Smooth muscle cell of the brain vasculature (primary cell): ENCODE measurements around the gene YIPF3.
"Not testable (repeated sequence)": the region's sequence is repeated elsewhere in the genome, so short reads cannot be mapped to it uniquely, and the experiment has no call there.

Experiments
- DNase-seq: peaks from one replicate; pipeline ENCODE4 v3.0.0-alpha.2; 2012; ENCODE audit warnings: low read depth, low spot score

The YIPF3 gene

DNA sequence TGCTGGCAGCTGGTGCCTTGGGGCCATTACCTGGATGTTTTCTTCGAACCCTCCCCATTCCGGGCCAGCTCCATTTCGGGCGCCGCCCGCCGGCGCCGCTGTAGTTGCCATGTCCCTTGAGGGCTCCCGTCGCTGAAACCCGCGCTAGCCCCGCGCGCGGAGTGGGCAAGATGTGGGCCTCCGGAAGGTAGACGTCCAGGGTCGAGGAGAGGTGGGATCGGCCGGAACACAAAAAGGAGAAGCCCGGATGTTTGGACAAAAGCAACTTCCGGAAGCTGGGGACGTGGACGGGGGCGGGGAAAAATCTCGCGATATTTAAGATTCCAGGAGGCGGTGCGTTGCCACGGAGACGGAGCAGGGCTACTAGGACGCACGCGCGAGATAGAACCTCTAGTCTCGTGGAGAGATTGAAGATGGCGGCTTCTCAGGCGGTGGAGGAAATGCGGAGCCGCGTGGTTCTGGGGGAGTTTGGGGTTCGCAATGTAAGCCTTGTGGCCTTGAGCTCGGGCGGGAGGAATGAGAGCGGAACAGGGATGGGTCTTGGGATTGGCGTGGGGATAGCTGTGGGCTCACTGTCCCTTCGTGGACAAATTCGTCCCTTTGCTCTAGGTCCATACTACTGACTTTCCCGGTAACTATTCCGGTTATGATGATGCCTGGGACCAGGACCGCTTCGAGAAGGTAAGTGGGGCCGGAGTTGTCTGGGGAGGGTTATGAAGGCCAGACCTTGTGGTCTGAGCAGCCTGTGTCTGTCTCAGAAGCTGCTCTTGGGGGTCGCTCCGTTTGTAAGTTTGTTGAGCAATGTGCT lies at the start of gene YIPF3, which contains the start of gene POLR1C:
Gene YIPF3, minus strand, starts transcription at position 230 of the 808 bp plus-strand sequence. Its CDS starts 119 bp downstream, at position 111.
Gene POLR1C, plus strand, starts transcription at position 393 of the 808 bp plus-strand sequence. Its CDS starts 21 bp downstream, at position 414.
- DNase-seq = peak; percentile 96

DNA sequence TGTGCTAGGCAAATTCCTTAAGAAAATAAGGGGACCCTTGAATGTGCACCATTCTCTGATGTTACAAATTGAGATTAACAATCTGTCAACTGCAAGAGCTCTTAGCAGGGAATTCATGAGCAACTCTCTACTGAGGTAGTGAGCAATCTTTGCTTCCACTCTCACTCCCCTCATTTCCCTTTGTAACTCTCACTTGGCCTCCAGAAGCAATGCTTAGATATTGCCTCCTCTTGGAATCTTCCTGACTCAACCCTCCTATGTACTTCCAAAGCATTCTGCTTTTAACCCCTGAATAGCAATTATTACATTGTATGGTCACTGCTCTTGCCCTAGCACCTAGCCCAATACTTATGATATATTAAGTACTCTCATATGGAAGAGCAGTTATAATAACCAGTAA lies 42.6 kb upstream of the YIPF3 start:
- no peak for DNase-seq

DNA sequence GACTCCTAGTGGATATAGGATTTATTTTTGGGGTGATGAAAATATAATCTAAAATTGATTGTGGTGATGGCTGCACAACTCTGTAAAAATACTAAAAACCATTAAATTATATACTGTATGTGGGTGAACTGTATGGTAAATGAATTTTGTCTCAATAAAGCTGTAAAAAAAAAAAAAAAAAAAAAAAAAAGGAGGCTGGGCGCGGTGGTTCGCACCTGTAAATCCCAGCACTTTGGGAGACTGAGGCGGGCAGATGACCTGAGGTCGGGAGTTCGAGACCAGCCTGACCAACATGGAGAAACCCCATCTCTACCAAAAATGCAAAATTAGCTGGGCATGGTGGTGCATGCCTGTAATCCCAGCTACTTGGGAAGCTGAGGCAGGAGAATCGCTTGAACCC lies 40.9 kb upstream of the YIPF3 start:
- DNase-seq = not testable (repeated sequence)

DNA sequence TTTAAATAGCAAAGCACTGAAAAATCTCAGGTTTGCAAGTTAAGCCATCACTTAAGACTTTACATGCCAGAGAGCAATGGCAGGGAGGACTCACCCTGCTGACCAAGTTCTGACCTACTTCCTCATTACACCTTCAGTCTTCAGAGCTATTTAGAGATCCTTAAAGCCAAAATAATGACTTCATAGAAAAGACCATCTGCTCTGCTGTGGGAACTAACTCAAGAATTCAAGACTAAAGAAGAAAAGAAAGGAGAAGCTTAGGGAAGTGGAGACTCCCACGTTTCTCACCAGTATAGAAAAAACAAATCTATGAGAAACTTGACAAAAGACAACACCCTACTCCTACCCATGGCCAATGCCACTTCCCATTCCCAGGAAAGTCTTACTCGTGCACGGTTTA lies 30.5 kb upstream of the YIPF3 start:
- DNase-seq = no peak

DNA sequence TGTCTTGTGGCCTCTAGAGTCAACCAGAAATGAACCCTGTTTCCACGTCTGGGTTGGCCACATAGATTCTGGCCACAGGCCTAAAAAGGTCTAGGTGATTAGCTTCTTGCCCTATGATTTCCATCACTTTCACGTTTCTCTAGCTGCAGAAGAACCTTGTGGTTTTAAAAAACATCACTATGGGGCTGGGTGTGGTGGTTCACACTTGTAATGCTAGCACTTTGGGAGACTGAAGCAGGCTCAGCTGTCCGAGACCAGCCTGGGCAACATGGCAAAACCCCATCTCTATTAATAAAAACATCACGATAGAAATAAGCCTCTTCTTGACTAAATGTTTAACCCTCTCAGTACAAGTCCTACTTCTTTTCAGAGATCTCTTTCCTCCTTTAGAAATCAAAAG lies 27.7 kb upstream of the YIPF3 start:
- no peak for DNase-seq

DNA sequence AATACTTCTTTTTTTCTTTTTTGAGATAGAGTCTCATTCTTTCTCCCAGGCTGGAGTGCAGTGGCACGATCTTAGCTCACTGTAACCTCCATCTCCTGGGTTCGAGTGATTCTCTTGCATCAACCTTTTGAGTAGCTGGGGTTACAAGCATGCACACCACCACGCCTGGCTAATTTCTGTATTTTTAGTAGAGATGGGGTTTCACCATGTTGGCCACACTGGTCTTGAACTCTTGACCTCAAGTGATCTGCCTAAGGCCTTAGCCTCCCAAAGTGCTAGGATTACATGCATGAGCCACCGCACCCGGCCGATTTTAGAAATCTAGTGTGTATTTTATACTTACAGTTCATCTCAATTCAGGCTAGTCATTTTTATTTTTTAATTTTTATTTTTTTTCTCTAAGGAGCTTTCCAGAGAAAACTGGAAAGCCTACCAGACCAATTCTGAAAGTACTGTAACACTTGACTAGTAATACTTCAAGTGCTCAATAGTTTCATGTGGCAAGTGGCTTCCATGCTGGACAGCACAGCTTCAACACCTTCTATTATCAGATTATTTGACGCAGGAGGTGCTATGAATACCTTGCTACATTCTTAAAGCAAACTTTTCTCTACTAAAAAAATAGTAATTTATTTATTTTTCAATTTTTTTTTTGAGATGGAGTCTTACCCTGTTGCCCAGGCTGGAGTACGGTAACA lies 25.2 kb upstream of the YIPF3 start:
- DNase-seq = no peak

DNA sequence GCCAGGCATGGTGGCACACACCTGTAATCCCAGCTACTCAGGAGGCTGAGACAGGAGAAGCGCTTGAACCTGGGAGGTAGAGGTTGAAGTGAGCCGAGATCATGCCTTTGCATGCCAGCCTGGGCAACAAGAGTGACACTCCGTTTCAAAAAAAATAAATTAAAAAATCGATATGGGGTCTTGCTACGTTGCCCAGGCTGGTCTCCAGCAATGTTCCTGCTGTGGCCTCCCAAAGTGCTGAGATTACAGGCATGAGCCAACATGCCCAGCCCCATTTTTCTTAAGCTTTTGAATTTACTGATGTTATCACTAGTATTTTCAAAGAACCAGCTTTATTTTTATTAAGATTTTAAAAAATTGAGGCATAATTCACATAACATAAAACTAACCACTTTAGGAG lies 23.8 kb upstream of the YIPF3 start:
- no peak for DNase-seq

DNA sequence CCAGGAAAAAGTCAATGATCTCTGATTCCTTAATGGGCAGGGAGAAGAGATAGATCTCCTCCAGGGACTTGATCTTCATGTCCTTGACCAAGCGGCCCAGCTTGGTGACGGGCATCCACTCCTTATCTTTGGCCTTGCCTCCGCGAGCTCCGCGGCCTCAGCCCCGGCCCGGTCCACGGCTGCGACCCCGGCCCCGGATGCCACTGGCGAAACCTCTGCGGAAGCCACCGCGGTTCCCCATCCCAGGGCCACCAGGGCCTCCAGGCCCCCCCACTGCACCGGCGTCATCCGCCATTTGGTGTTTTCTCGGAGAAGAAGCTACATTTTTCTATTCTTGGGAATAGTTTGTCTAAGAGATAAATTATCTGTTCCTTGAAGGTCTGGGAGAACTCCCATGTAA lies 22.7 kb upstream of the YIPF3 start:
- DNase-seq = not testable (repeated sequence)

DNA sequence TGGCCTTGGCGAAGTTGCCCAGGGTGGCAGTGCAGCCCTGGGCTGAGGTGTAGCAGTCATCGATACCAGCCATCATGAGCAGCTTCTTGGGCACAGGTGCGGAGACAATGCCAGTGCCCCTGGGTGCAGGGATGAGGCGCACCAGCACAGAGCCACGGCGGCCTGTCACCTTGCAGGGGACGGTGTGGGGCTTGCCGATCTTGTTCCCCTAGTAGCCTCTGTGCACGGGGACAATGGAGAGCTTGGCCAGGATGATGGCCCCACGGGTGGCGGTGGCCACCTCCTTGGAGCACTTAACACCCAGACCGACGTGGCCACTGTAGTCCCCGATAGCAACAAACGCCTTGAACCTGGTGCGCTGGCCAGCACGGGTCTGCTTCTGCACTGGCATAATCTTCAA lies 22.3 kb upstream of the YIPF3 start:
- not testable (repeated sequence) for DNase-seq

DNA sequence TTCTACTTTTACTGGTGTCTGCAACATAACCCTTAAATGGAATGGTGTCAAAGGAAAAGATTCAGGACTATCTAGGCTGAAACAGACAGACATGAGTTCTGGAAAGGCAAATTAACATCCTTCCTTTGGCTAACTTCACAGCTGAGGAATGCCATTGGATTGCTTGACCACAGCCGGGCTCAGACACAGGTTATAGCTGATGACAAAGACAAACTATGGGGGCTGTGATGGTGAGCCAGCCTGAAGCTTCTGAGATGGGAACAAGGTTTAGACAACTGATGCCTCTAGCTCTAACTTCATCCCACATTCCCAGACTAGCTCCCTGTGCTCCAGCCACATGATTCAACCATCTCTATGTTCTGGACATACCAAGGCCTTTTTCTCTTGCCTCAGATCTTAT lies 15.5 kb upstream of the YIPF3 start:
- no peak for DNase-seq

DNA sequence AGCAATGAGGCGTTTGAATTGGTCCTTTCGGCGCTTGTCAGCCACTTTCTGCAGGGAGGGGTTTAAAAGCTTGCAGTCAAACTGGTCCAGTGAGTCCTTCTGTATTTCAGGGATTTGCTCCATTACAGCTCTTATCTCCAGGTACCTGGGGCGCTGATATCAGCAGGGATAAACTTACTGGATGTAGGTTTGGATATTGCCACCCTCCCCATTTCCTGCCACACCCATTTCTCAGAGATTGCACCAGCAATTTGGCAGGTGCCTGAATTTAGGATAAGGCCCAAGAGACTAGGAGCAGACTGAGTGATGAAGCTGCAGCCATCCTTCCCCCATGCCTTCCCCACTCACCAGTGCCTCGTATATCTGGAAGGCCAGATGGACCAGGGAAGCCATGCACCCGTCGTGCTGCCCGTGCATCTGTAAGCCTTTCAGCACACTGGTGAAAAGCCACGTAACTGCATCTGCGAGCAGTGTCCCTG lies 7.8 kb upstream of the YIPF3 start:
- DNase-seq = no peak

DNA sequence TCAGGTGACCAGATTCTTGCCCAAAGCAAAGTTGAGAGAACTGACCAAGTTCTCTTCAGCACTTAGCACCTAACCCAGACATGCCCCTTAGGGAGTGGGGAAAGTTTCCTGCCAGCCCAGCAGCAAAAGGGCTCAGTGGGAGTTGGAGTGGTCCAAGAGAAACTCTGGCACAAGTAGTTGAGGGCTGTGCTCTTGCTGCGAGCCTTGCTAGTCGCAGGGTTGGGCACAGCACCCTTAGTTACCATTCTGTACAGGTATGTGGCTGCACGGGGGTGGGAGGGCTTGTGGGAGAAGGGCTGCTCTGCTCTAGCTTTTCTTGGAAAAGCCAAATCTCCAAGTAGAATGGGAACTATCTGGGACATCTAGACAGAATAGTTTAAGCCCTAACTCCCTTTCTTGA lies 6.6 kb upstream of the YIPF3 start:
- DNase-seq = no peak

DNA sequence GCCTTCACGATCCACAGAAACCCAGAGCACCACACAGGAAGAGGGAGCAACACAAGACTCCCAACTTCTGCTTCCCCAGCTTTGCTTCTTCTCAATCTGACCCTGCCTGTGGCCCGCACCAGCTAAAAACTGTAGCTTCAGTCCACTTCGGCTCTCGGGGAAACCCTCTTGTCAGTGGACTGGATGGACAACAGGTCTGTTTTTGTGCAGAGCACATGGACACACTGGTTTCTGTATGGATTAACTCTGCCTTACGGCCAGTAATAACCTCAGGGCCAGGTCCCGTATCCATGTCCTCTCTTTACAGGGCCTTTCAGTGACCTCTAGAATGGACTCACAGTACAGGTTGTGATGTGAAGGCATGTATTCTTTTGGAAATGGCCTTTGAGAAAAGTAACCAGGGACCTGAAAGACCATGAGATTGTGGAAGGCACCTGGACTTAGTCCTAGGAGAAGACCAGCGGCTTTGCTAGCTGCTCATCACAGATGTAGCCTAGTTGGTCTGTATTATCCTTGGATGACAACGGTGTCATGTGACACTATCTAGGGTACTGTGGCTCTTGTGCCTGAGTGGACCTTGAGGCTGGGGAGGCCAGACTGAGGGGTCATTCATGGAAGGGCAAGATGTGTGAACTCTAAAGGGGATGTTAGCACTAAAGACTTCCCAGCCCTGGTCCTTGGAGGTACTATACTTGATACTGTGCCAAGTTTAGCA lies 6.0 kb upstream of the YIPF3 start:
- no peak for DNase-seq

DNA sequence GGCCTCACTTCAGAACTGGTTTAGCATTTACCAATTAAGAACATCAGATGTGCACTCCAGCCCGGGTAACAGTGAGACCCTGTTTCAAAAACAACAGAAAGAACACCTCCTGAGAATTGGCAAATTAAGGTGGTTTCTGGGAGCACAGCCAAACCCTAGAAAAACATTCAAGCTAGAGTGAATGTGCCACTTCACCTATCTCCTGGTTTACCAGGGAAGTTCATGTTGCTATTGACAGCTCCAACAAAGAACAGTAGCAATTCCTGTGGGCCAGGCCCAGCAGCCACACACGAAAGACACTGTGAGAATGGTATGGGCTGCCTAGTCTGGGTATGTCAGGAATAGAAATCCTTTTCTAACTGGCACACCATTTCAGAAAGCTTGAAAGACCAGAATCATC lies 5.1 kb upstream of the YIPF3 start:
- no peak for DNase-seq

DNA sequence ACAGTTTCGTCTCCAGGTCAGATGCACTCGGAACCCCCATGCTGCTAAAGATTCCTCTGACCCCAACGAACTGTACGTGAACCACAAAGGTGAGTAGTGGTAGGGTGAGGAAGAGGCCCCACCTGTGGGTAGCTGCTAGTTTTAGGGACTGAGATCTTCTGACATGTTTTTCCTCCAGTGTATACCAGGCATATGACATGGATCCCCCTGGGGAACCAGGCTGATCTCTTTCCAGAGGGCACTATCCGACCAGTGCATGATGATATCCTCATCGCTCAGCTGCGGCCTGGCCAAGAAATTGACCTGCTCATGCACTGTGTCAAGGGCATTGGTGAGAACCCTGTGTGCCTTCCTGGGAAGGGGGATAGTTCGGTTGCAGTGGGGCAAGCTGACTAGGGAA lies 3.4 kb upstream of the YIPF3 start:
- no peak for DNase-seq

DNA sequence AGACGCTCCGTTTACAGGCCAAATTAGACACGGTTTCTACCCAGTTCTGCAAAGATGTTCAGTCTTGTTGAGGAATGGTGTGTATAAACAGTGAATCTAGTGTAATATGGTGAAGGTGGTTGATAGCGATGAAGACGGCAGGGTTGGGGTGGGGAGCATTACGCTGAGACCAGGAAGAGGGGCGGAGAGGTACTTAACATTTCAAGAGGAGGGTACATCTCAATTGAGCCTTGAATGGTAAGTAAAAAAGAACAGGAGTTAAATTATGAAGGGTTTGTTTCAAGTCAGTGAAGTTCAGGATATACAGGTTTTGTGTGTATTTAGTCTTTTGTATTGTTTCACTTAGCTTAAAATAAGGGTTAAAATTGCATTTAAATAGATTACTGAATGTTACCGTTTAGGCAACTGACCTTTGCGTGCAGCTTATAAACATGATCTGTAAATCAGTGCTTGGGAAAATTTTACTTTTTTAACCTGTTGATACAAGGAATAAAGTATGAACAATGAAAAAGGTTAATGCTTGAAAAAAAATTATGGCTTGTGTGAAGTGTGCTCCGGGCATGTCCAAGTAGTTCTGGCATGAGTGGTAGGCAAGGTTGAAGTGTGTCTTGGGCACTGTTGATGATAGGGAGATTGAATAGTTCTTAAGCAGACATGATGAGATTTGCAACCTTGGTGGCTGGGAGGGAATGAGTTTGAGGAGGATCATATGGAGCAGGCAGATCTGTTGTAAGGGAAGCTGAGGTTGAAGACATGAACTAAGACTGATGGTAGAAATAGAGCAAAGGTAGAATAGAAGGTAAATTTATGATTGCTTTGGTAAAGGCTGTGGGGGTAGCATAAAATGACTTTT lies 1.0 kb upstream of the YIPF3 start:
- no peak for DNase-seq

DNA sequence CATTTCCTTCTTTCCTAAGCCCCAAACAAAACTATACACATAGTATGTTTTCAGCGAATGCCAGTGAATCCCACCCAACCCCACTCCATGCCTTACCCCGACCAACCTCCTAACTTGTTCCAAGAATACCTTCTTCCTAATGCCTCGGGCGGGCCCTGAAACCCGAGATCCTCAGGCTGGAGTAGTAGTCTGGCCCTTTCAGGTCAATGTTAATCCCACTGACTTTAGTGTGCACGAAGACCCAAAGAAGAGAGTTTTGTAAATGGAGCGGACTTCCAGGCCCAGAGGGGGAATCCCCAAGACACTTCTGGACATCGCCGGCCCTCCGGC lies 394 bp downstream of the YIPF3 start:
- no peak for DNase-seq

DNA sequence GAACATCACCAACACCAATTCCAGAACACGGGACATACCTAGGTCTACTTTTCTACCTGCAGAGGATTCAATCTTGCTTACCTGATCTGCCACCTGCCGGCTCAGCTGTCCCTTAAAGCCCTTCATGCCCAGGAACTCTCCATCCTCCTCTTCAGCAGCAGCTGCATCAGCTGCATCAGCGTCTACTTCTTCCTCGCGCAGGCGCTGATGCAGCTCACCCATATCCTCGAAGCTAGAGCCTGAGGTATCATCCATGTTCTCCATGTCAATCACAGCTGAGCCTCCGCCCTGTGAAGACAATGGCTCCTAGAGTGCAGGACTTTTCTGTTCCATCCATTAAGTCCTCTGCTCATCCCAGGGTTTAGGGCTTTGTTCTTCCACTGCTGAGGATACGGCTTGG lies 918 bp downstream of the YIPF3 start:
- no peak for DNase-seq

DNA sequence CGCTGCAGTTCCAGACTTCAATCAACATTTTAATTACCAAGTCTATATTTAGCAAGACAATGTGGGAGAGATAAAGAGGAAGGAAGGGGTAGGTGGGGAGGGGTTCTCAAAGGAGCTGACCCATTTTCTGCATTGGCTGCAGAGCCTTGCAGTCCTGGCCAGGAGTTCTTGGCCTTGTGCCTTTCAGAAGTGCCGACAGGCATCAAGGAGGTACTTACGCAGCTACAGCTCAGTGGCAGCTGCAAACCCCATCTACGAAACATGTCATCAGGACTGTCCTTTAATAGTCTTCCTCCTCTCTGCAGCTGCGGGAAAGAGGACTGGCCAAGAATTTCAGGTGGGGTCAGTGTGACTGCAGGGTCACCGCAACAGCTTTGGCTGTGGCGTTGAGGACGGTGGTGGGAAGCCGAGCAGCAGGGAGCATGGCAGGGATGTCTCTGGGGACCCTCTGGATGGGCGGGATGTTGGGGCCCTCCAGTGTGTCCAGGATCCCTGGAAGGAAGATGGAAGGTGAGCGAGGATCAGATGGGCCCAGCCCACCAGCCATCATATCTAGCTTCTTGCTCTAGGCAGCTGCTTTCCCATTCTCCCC lies 4.8 kb downstream of the YIPF3 start:
- DNase-seq = no peak

DNA sequence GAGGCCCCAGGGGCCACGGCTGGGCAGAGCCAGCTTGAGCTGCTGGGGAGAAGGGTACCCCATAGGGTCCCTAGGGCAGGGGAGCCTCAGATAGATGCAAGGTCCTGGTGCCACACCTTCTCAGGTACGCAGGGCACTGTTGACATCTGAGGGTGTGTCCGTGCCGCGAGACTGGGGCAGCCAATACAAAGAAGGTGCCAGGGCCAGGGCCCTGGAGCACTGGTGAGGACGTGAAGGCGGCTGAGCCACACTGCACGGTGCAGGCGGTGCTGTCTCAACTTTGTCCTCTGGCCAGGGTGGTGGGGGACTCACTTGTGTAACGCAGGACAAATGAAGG lies 5.9 kb downstream of the YIPF3 start:
- DNase-seq = no peak
